Astrocyte (in vitro differentiated cells and primary cell): Measurements from ENCODE around the gene ZNF3. TPM values are rescaled to one million over a fixed set of nuclear protein-coding genes. Genes with fewer than 3 reads are reported as not detected.

Experiments used
- DNase-seq: peaks from one replicate; pipeline ENCODE4 v3.0.0-alpha.2; 2010; ENCODE audit warnings: low read depth
- FAIRE-seq: peaks from 2 replicates; lab custom pipeline; 2011; peaks lifted over from hg19 to GRCh38; lab: Jason Lieb, UNC
- H2AFZ ChIP-seq: 2 replicates; pipeline ENCODE4 v1.6.0; 2012; ENCODE audit warnings: low read depth, low read length, inconsistent platforms
- H3K27ac ChIP-seq: 2 replicates; pipeline ENCODE4 v1.5.1; 2011; ENCODE audit warnings: low read depth, low read length, inconsistent platforms
- H3K27me3 ChIP-seq: 2 replicates; pipeline ENCODE4 v1.6.0; 2011; ENCODE audit warnings: low read length, inconsistent platforms; ENCODE audit not compliant: insufficient read depth
- H3K36me3 ChIP-seq: 2 replicates; pipeline ENCODE4 v1.5.1; 2011; ENCODE audit warnings: low read length, inconsistent platforms; ENCODE audit not compliant: insufficient read depth
- H3K4me1 ChIP-seq: 2 replicates; pipeline ENCODE4 v1.5.1; 2011; ENCODE audit warnings: low read length, inconsistent platforms; ENCODE audit not compliant: insufficient read depth
- H3K4me2 ChIP-seq: 2 replicates; pipeline ENCODE4 v1.6.0; 2012; ENCODE audit warnings: low read length, inconsistent platforms
- H3K4me3 ChIP-seq: 2 replicates; pipeline ENCODE4 v1.5.1; 2011; ENCODE audit warnings: low read depth, mild to moderate bottlenecking, low read length, inconsistent platforms; ENCODE audit not compliant: insufficient read depth
- H3K79me2 ChIP-seq: 2 replicates; pipeline ENCODE4 v1.6.0; 2012; ENCODE audit warnings: mild to moderate bottlenecking, low read length, inconsistent platforms; ENCODE audit not compliant: insufficient read depth
- H3K9ac ChIP-seq: 2 replicates; pipeline ENCODE4 v1.6.0; 2012; ENCODE audit warnings: mild to moderate bottlenecking, low read length, inconsistent platforms
- H3K9me3 ChIP-seq: 2 replicates; pipeline ENCODE4 v1.5.1; 2012; ENCODE audit warnings: low read depth, mild to moderate bottlenecking, low read length, inconsistent platforms; ENCODE audit not compliant: insufficient read depth
- H4K20me1 ChIP-seq: 2 replicates; pipeline ENCODE4 v1.6.0; 2012; ENCODE audit warnings: low read length, inconsistent platforms; ENCODE audit not compliant: insufficient read depth
- H3K27ac Mint-ChIP-seq: one replicate; pipeline ENCODE4 v1.8.0; 2021; ENCODE audit warnings: mild to moderate bottlenecking, mixed read lengths; ENCODE audit not compliant: unreplicated experiment
- H3K27me3 Mint-ChIP-seq: one replicate; pipeline ENCODE4 v1.8.0; 2021; ENCODE audit warnings: low read depth, mixed read lengths; ENCODE audit not compliant: unreplicated experiment
- H3K36me3 Mint-ChIP-seq: one replicate; pipeline ENCODE4 v1.8.0; 2021; ENCODE audit warnings: low read depth, mixed read lengths; ENCODE audit not compliant: unreplicated experiment
- H3K4me1 Mint-ChIP-seq: one replicate; pipeline ENCODE4 v1.8.0; 2021; ENCODE audit warnings: low read depth, mixed read lengths; ENCODE audit not compliant: unreplicated experiment
- H3K4me3 Mint-ChIP-seq: one replicate; pipeline ENCODE4 v1.8.0; 2021; ENCODE audit warnings: mild to moderate bottlenecking, moderate library complexity, mixed read lengths; ENCODE audit not compliant: unreplicated experiment
- H3K9me3 Mint-ChIP-seq: one replicate; pipeline ENCODE4 v1.8.0; 2021; ENCODE audit warnings: mild to moderate bottlenecking, mixed read lengths; ENCODE audit not compliant: unreplicated experiment
- EZH2 ChIP-seq: IDR thresholded peaks from 2 replicates; pipeline ENCODE4 v1.6.1; 2012; ENCODE audit warnings: mild to moderate bottlenecking, low read length, inconsistent platforms; ENCODE audit not compliant: insufficient read depth
- total RNA-seq: library from RNA; stranded (reverse); gene quantifications from 2 replicates; pipeline ENCODE4 v1.2.1, GENCODE V29; 2021
- TF ChIP-seq, protein P1 (sequence below): IDR thresholded peaks from 2 replicates; pipeline ENCODE4 v1.5.1; 2011; ENCODE audit warnings: low read depth, mild to moderate bottlenecking, inconsistent platforms, low read length, moderate library complexity; ENCODE audit not compliant: insufficient read depth

The ZNF3 gene
- total RNA-seq, 1 donor from 2014 or later = 24.0 TPM

- Histone ChIP-seq H3K4me2 (no peak overlapping the region), H3K27ac (no peak overlapping the region), H3K36me3 (peaks cover 21% of the 10 kb centered on the region), H3K4me1 (peaks cover 10% of the 10 kb centered on the region), H3K79me2 (peaks cover 6% of the 10 kb centered on the region), H2AFZ (no peak overlapping the region), H3K9me3 (no peaks in the 10 kb centered on the region), H4K20me1 (peaks cover 13% of the 10 kb centered on the region), H3K27me3 (no peaks in the 10 kb centered on the region), H3K4me3 (no peak overlapping the region), H3K9ac (no peak overlapping the region)
- TF ChIP-seq, protein P1, sequence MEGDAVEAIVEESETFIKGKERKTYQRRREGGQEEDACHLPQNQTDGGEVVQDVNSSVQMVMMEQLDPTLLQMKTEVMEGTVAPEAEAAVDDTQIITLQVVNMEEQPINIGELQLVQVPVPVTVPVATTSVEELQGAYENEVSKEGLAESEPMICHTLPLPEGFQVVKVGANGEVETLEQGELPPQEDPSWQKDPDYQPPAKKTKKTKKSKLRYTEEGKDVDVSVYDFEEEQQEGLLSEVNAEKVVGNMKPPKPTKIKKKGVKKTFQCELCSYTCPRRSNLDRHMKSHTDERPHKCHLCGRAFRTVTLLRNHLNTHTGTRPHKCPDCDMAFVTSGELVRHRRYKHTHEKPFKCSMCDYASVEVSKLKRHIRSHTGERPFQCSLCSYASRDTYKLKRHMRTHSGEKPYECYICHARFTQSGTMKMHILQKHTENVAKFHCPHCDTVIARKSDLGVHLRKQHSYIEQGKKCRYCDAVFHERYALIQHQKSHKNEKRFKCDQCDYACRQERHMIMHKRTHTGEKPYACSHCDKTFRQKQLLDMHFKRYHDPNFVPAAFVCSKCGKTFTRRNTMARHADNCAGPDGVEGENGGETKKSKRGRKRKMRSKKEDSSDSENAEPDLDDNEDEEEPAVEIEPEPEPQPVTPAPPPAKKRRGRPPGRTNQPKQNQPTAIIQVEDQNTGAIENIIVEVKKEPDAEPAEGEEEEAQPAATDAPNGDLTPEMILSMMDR = no peak
- TF ChIP-seq EZH2 = no peak
- Mint-ChIP-seq H3K27me3 (no peaks in the 10 kb centered on the region), H3K9me3 (no peaks in the 10 kb centered on the region), H3K4me3 (no peak overlapping the region), H3K4me1 (peaks cover 6% of the 10 kb centered on the region), H3K27ac (peak overlapping the region; percentile 69), H3K36me3 (peaks cover 31% of the 10 kb centered on the region)
- no peak for DNase-seq
- no peak for FAIRE-seq
These were observed 25.1 kb upstream of the ZNF3 start for GRCh38 chr7:100106633-100107032.

DNA sequence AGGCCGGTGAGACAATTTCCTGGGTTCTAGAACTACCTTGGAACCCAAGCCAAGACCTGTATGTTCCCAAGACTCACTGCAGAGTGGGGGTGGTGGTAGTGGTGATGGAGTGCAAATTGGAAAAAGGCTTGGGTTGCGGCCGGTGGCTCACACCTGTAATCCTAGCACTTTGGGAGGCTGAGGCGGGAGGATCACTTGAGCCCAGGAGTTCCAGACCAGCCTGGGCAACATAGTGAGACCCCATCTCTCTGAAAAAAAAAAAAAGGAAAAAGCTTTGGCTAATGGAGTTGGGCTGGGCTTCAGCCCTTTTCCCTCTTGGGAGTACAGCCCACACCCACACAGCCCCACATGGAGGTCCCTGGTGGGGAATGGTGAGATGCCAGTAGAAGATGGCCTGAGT lies 24.0 kb upstream of the ZNF3 start:
- H3K27ac Mint-ChIP-seq = no peak overlapping the region
- H3K36me3 ChIP-seq = peaks cover 15% of the 10 kb centered on the region
- no peaks in the 10 kb centered on the region for H3K9me3 ChIP-seq
- H3K4me1 Mint-ChIP-seq = peaks cover 6% of the 10 kb centered on the region
- no peaks in the 10 kb centered on the region for H3K9me3 Mint-ChIP-seq
- DNase-seq = no peak
- no peak overlapping the region for H3K9ac ChIP-seq
- H3K36me3 Mint-ChIP-seq = peaks cover 26% of the 10 kb centered on the region
- peaks cover 13% of the 10 kb centered on the region for H4K20me1 ChIP-seq
- no peak overlapping the region for H3K4me3 ChIP-seq
- H3K4me2 ChIP-seq = no peak overlapping the region
- no peaks in the 10 kb centered on the region for H3K27me3 ChIP-seq
- no peak overlapping the region for H3K4me3 Mint-ChIP-seq
- TF ChIP-seq EZH2 = no peak
- TF ChIP-seq, protein P1 = no peak
- peaks cover 10% of the 10 kb centered on the region for H3K4me1 ChIP-seq
- H3K27ac ChIP-seq = no peak overlapping the region
- FAIRE-seq = no peak
- H3K27me3 Mint-ChIP-seq = no peaks in the 10 kb centered on the region
- H2AFZ ChIP-seq = no peak overlapping the region
- peaks cover 12% of the 10 kb centered on the region for H3K79me2 ChIP-seq

- DNase-seq = peak; percentile 98
- peak overlapping the region; percentile 93 for H3K4me2 ChIP-seq
These were observed 21.7 kb upstream of the ZNF3 start for GRCh38 chr7:100102950-100103840.

More at GRCh38 chr7:100102950-100103840, 21.7 kb upstream of the ZNF3 start:
- Histone ChIP-seq H3K27me3 (no peaks in the 10 kb centered on the region), H3K9ac (peak overlapping the region; percentile 91), H3K79me2 (peaks cover 36% of the 10 kb centered on the region), H2AFZ (no peak overlapping the region), H3K9me3 (no peaks in the 10 kb centered on the region), H3K27ac (peak overlapping the region; percentile 66), H3K36me3 (peaks cover 21% of the 10 kb centered on the region), H3K4me1 (peaks cover 24% of the 10 kb centered on the region), H3K4me3 (peak overlapping the region; percentile 69), H4K20me1 (peaks cover 23% of the 10 kb centered on the region)
- TF ChIP-seq, protein P1 = no peak
- TF ChIP-seq EZH2 = no peak
- H3K9me3 Mint-ChIP-seq = no peaks in the 10 kb centered on the region
- H3K27ac Mint-ChIP-seq = peak overlapping the region; percentile 93
- H3K4me3 Mint-ChIP-seq = peak overlapping the region; percentile 93
- peaks cover 22% of the 10 kb centered on the region for H3K4me1 Mint-ChIP-seq
- no peak for FAIRE-seq
- peaks cover 20% of the 10 kb centered on the region for H3K36me3 Mint-ChIP-seq
- no peaks in the 10 kb centered on the region for H3K27me3 Mint-ChIP-seq
